Fibroblast of mammary gland (primary cell): ENCODE data around the gene TRAPPC10.

Experiments
- DNase-seq: peaks from one replicate; pipeline ENCODE4 v3.0.0-alpha.2; 2010; ENCODE audit warnings: low read depth
- H3K4me3 ChIP-seq: 2 replicates; pipeline ENCODE4 v1.5.1; 2011; ENCODE audit warnings: low read depth, mild to moderate bottlenecking, low read length, moderate library complexity; ENCODE audit not compliant: control insufficient read depth
- CTCF ChIP-seq: conservative IDR thresholded peaks from 2 replicates; pipeline ENCODE4 v1.5.1; 2011; ENCODE audit warnings: low read depth, low read length, inconsistent platforms; ENCODE audit not compliant: control insufficient read depth, insufficient read depth

The TRAPPC10 gene

GRCh38 chr21:44028287-44028659 is 16.2 kb downstream of the TRAPPC10 start:
- no peak for DNase-seq
- no peak overlapping the region for H3K4me3 ChIP-seq
- TF ChIP-seq CTCF = no peak

- no peak for TF ChIP-seq CTCF
- DNase-seq = no peak
These were observed 17.5 kb downstream of the TRAPPC10 start for GRCh38 chr21:44029460-44030087.

GRCh38 chr21:44035244-44035643 is 23.1 kb downstream of the TRAPPC10 start:
- no peak overlapping the region for H3K4me3 ChIP-seq
- TF ChIP-seq CTCF = no peak
- no peak for DNase-seq

More at GRCh38 chr21:44029460-44030087, 17.5 kb downstream of the TRAPPC10 start:
- H3K4me3 ChIP-seq = no peak overlapping the region

- no peak for TF ChIP-seq CTCF
- H3K4me3 ChIP-seq = no peak overlapping the region
- no peak for DNase-seq
These were observed 26.0 kb downstream of the TRAPPC10 start for GRCh38 chr21:44038063-44038462.

- TF ChIP-seq CTCF = no peak
- no peak for DNase-seq
- no peak overlapping the region for H3K4me3 ChIP-seq
These were observed 27.7 kb downstream of the TRAPPC10 start for GRCh38 chr21:44039828-44040227.

- no peak for TF ChIP-seq CTCF
- no peak for DNase-seq
- no peak overlapping the region for H3K4me3 ChIP-seq
These were observed 31.5 kb downstream of the TRAPPC10 start for GRCh38 chr21:44043613-44044012.

- no peak overlapping the region for H3K4me3 ChIP-seq
- DNase-seq = no peak
- TF ChIP-seq CTCF = no peak
These were observed 34.6 kb downstream of the TRAPPC10 start for GRCh38 chr21:44046734-44047133.
